RWPE2 (cell line): ENCODE results near the gene ZNF821.

ENCODE experiments used
- ATAC-seq: fragments of 200-7000 bp; cut with Tn5 transposase; 3 replicates; pipeline ENCODE4 v1.9.1; 2021; ENCODE audit warnings: low read depth
- DNase-seq: peaks from one replicate; pipeline ENCODE4 v3.0.0-alpha.2; 2020; ENCODE audit warnings: low spot score
- H3K27ac ChIP-seq: fragments of 450-650 bp; 2 replicates; pipeline ENCODE4 v1.5.1; 2017; ENCODE audit warnings: mild to moderate bottlenecking; ENCODE audit not compliant: poor library complexity, severe bottlenecking
- H3K27me3 ChIP-seq: fragments of 250-450 bp; sonication (Bioruptor Pico); 2 replicates; pipeline ENCODE4 v1.5.1; 2021; ENCODE audit warnings: mild to moderate bottlenecking, moderate library complexity; ENCODE audit not compliant: insufficient read depth, poor library complexity, severe bottlenecking
- H3K36me3 ChIP-seq: fragments of 250-450 bp; sonication (Bioruptor Pico); 2 replicates; pipeline ENCODE4 v1.5.1; 2020; ENCODE audit warnings: low read depth, mild to moderate bottlenecking, moderate library complexity
- H3K4me1 ChIP-seq: fragments of 250-450 bp; sonication (Bioruptor Pico); 2 replicates; pipeline ENCODE4 v1.5.1; 2021; ENCODE audit warnings: mild to moderate bottlenecking, moderate library complexity; ENCODE audit not compliant: insufficient read depth, poor library complexity, severe bottlenecking
- H3K4me3 ChIP-seq: fragments of 250-450 bp; sonication (Bioruptor Pico); 2 replicates; pipeline ENCODE4 v1.5.1; 2021; ENCODE audit warnings: mild to moderate bottlenecking, moderate library complexity; ENCODE audit not compliant: severe bottlenecking
- H3K9me3 ChIP-seq: fragments of 250-450 bp; sonication (Bioruptor Pico); 2 replicates; pipeline ENCODE4 v1.5.1; 2021; ENCODE audit warnings: mild to moderate bottlenecking, moderate library complexity; ENCODE audit not compliant: severe bottlenecking
- CTCF ChIP-seq: fragments of 450-650 bp; IDR thresholded peaks from one replicate; pipeline ENCODE4 v1.5.1; 2017; ENCODE audit warnings: mild to moderate bottlenecking, moderate library complexity; ENCODE audit not compliant: poor library complexity, severe bottlenecking

The ZNF821 gene

DNA sequence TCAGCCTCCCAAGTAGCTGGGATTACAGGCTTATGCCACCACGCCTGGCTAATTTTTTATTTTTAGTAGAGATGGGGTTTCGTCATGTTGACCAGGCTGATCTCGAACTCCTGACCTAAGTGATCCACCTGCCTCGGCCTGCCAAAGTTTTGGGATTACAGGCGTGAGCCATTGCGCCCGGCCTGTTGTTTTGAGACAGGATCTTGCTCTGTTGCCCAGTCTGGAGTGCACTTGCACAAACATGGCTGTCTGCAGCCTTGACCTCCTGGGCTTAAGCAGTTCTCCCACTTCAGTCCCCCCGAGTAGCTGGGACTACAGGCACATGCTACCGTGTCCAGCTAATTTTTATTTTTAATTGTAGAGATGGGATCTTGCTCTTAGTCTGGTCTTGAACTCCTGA, 20.3 kb upstream of the ZNF821 start:
- H3K9me3 ChIP-seq, result no peaks in the 10 kb centered on the region
- ATAC-seq, result no peak
- H3K27me3 ChIP-seq, result no peaks in the 10 kb centered on the region
- DNase-seq, result no peak
- peaks cover 42% of the 10 kb centered on the region for H3K36me3 ChIP-seq
- no peak for TF ChIP-seq CTCF
- H3K4me3 ChIP-seq, result no peak overlapping the region
- H3K27ac ChIP-seq, result no peak overlapping the region
- no peaks in the 10 kb centered on the region for H3K4me1 ChIP-seq

GRCh38 chr16:71903608-71904007, 19.6 kb upstream of the ZNF821 start:
- DNase-seq (no peak), ATAC-seq (no peak)
- H3K27me3 ChIP-seq, result no peaks in the 10 kb centered on the region
- no peaks in the 10 kb centered on the region for H3K4me1 ChIP-seq
- no peak overlapping the region for H3K4me3 ChIP-seq
- TF ChIP-seq CTCF, result no peak
- no peaks in the 10 kb centered on the region for H3K9me3 ChIP-seq
- H3K27ac ChIP-seq, result no peak overlapping the region
- peaks cover 43% of the 10 kb centered on the region for H3K36me3 ChIP-seq

GRCh38 chr16:71902656-71903365, 18.8 kb upstream of the ZNF821 start:
- Histone ChIP-seq H3K4me1 (no peaks in the 10 kb centered on the region), H3K27ac (no peak overlapping the region), H3K4me3 (no peak overlapping the region), H3K36me3 (peaks cover 46% of the 10 kb centered on the region), H3K27me3 (no peaks in the 10 kb centered on the region), H3K9me3 (no peaks in the 10 kb centered on the region)
- DNase-seq, result no peak
- no peak for ATAC-seq
- TF ChIP-seq CTCF, result no peak

GRCh38 chr16:71899171-71899570, 15.2 kb upstream of the ZNF821 start:
- H3K27me3 ChIP-seq, result no peaks in the 10 kb centered on the region
- no peak overlapping the region for H3K27ac ChIP-seq
- H3K4me1 ChIP-seq, result peaks cover 8% of the 10 kb centered on the region
- DNase-seq, result no peak
- peaks cover 54% of the 10 kb centered on the region for H3K36me3 ChIP-seq
- no peak overlapping the region for H3K4me3 ChIP-seq
- TF ChIP-seq CTCF, result no peak
- ATAC-seq, result no peak
- H3K9me3 ChIP-seq, result no peaks in the 10 kb centered on the region

- H3K9me3 ChIP-seq, result no peaks in the 10 kb centered on the region
- peaks cover 33% of the 10 kb centered on the region for H3K36me3 ChIP-seq
- no peaks in the 10 kb centered on the region for H3K27me3 ChIP-seq
- peak overlapping the region; percentile 93 for H3K4me3 ChIP-seq
- no peak for DNase-seq
- H3K27ac ChIP-seq, result no peak overlapping the region
- H3K4me1 ChIP-seq, result peaks cover 8% of the 10 kb centered on the region
- no peak for TF ChIP-seq CTCF
- ATAC-seq, result no peak
Observed at GRCh38 chr16:71896764-71897368, 12.9 kb upstream of the ZNF821 start.
